ENCODE measurements around the gene NEB.

The NEB gene, protein sequence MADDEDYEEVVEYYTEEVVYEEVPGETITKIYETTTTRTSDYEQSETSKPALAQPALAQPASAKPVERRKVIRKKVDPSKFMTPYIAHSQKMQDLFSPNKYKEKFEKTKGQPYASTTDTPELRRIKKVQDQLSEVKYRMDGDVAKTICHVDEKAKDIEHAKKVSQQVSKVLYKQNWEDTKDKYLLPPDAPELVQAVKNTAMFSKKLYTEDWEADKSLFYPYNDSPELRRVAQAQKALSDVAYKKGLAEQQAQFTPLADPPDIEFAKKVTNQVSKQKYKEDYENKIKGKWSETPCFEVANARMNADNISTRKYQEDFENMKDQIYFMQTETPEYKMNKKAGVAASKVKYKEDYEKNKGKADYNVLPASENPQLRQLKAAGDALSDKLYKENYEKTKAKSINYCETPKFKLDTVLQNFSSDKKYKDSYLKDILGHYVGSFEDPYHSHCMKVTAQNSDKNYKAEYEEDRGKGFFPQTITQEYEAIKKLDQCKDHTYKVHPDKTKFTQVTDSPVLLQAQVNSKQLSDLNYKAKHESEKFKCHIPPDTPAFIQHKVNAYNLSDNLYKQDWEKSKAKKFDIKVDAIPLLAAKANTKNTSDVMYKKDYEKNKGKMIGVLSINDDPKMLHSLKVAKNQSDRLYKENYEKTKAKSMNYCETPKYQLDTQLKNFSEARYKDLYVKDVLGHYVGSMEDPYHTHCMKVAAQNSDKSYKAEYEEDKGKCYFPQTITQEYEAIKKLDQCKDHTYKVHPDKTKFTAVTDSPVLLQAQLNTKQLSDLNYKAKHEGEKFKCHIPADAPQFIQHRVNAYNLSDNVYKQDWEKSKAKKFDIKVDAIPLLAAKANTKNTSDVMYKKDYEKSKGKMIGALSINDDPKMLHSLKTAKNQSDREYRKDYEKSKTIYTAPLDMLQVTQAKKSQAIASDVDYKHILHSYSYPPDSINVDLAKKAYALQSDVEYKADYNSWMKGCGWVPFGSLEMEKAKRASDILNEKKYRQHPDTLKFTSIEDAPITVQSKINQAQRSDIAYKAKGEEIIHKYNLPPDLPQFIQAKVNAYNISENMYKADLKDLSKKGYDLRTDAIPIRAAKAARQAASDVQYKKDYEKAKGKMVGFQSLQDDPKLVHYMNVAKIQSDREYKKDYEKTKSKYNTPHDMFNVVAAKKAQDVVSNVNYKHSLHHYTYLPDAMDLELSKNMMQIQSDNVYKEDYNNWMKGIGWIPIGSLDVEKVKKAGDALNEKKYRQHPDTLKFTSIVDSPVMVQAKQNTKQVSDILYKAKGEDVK (N-terminal part only)

DNA sequence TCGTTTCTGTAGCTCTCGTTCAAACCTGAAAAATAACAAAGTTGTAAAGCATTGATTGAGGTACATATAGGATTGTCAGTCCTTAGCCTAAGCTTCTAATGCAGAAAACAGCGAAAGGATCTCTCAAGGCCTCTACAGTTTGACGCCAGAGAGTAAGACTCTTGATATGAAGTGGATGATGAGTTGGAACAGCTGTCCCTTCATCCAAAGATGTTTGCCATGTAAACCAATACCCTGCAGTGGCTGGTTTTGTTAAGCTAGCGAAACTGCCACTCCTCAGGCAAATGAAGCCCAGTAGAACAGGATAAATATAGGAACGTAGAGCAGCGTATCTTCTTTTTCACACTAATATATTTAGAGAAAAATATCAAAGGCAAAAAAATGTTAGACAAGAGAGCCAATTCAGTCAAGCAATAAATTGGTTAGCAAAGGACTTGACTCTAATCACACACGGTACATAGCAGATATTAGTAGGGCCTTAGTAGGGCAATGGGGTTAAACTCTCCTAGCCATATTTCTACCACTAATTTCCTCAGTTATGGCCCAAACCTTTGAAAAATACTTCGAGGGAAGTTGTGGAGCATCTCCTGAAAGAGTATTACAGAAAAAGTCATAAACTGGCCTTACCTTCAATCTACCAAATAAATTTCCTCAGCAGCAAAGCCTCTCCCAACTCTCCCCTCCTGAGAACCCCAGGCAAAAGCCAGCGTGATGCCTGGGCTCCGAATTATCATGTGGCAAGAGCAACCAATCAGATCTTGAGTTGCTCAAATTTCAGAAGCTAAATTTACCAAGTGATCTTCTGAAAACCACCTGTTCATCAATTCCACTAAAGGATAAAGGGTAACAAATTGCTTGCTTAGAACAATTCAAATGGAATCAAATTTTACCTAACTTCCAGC lies at the start of gene NEB:
Gene NEB, minus strand, starts transcription at position 706 of the 902 bp plus-strand sequence. CDS start 1,320 bp downstream, outside the sequence.
- DNase-seq: no peak

DNA sequence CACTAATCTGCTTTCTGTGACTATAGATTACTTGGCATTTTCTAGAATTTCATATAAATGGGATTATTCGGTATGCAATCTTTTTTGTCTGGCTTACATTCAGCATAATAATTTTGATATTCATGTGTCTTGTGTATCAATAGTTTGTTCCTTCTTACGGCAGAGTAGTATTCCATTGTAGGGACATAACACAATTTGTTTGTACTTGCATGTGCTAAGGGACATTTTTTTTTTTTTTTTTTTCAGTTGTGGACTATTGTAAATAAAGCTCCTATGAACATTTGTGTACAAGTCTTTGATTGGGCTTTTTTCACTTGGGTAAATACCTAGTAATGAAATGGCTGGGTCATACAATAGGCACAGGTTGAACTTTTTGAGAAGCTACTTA lies 48.9 kb upstream of the NEB start:
- DNase-seq: no peak

DNA sequence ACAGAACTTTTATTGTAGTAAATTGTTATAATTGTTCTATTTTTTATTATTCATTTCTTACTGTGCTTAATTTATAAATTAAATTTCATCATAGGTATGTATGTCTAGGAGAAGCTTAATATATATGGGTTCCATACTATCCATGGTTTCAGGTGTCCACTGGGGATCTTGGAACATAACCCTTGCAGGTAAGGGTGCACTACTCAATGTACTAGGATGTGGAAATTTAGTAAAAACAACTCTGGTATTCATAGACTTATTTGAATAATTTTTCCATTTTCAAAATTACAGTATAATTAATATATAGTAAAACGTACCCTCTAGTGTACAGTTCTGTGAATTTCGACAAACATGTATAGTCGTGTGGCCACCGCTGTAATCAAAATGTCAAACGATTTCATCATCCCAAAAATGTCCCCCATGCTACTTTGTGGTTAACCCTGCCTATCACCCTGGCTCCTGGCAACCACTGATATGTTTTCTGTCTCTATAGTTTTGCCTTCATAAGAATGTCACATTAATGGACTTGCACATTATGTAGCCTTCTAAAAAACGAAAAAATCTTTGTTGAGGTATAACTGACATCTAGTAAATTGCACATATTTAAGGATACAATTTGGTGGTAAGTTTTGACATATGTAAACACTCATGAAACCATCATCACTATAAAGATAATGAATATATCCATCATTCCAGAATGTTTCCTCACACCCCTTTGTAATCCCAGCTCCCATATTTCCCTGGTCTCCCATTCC lies 48.3 kb upstream of the NEB start:
- no peak for DNase-seq

DNA sequence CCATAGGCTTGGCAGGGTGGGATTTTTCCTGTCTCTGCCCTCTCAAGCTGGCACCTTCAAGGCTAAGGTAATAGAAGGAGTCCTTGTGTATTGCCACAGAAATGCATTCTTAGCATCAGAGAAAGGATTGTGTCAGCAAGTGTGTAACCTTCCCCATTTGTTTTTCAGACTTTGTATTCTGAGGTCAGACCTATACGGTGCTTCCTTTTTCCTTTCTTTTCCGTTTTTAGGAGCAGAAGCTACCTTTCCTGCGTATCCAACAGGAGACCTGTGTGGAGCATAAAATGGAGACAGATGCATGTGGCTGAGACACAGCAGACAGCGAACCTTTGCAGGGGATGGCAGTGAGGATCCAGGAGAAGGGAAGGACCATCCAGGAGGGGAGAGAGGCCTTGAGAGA lies 47.4 kb upstream of the NEB start:
- DNase-seq: no peak

DNA sequence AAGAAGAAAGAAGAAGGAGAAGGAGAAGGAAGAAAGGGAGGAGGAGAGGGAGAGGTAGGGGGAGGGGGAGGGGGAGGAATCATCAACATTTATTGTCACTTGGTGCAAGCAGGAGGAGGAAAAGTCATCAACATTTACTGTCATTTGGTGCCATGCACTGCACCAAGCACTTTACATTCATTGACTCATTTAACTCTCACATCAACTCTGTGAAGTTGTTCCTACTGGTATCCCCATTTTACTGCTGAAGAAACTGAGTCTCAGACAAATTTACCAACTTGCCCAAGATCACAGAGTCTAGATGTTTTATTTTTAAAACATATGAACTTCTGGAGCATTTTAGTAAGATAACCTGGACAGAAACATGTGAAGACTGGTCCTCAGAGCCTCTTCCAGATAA lies 46.7 kb upstream of the NEB start:
- DNase-seq: no peak

DNA sequence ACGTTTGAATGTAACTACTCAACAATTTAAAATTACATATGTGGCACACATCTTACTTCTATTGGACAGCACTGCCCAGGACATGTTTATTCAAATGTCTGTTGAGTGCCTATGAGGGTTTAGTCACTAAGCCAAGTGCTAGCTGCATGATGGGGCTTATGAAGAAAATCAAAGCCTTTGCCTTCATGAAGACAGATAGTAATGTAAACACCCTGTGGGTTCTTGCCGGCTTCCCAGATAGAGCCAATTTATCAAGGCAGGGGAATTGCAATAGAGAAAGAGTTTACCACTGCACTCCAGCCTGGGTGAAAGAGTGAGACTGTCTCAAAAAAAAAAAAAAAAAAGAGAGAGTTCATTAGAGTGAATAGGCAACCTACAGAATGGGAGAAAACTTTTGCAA lies 43.7 kb upstream of the NEB start:
- DNase-seq: no peak

DNA sequence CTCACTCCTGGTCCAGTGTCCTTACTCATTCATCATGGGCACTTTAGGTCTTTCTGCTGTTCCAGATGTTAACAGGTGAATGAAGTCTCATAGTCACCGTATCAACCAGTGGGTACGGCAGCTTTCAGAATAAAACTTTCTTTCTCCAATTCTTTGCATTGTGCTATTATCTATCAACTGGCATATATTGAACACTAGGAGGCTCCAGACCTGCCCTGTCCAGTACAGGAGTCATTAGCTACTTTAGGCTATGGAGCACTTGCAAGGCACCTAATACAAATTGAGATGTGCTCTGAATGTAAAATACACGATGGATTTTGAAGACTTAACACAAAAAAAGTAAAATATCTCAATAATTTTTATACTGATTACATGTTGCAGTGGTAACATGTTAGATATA lies 43.2 kb upstream of the NEB start:
- no peak for DNase-seq

DNA sequence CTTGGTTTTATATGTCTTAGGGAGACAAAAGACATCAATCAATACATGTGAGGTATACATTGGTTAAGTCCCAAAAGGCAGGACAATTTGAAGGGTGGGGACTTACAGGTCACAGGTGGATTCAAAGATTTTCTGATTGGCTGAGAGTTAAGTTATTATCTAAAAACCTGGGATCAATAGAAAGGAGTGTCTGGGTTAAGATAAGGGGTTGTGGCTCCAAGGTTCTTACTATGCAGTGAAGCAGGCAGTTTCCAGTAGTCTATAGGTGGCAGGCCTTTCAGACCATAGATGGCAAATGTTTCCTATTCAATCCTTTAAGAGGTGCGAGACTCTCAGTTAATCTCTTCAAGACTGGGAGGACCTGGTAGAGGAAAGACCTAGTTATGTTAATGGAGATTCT lies 42.1 kb upstream of the NEB start:
- no peak for DNase-seq

DNA sequence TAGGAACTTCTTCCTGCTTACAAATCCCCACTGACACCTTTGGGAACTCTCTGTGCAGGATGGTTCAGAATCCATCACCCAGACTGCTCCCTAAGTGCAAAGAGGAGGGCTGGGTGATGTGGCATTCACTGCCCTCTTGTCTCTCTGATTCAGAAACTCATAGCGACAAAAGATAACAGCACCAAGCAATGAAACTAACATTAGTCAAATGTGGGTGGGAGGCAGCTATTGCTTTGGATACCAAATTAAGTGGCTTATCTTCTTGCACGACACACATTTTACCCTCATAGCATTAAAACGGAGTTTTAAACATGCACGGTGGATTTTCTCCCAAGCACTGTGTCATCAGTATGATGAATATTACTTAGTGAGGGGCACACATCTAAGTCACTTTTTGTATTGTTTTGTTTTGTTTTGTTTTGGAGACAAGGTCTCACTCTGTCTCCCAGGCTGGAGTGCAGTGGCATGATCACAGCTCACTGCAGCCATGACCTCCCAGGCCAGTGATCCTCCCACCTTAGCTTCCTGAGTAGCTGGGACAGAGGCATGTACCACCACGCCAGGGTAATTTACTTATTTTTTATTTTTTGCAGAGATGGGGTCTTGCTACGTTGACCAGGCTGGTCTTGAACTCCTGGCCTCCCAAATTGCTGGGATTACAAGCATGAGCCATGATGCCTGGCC lies 40.9 kb upstream of the NEB start:
- DNase-seq: no peak

DNA sequence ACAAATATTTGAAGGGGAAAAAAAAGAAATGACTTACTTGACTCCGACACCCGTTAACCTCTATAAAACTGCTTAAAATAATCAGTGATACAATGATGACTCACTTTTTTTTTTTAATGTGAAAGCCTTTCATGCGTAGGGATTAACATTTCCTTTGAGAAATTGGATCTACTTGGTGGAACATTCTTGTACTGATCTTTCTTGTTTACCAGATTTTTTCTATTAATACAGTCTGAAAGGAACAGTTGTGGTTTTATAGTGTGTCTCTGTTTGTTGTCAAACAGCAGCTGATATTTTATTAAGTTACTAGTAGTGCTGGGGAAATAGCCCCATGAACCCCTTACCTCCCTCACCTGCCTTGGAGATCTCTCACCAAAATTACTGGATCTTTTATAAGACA lies 40.2 kb upstream of the NEB start:
- DNase-seq: no peak

DNA sequence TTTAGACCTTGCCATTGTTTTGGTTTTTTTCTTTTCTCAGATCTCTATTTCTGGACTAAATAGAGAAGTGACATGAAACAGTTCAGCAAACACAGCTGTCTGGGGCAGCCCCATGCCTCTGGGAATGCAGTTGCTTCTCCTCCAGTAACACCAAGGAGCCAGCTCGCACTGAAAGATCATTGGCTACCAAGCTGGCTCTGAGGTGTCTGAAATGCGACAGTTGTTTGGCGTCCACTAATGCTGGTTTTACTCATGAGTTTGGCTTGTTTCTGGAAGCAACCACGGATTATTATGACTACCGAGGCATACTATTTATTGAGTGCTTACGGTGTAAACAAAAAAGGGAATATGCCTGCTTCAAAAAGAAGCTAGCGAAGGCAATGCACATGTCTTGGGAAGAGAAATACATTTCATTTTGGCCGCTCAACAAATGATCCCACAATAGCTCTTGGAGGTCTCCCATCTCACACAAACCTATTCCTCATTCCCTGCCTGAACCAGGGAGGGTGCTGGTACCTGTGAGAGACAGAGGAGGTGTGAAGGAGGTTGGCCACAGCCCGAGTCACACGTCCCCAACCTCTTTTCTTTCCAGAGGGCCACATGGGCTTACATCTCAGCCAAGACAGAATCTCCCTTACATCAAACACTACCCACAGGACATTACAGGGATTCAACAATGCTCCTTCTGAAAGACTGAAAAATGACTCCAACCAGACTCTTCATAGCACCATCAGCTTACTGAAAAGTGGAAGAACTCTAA lies 37.5 kb upstream of the NEB start:
- no peak for DNase-seq

DNA sequence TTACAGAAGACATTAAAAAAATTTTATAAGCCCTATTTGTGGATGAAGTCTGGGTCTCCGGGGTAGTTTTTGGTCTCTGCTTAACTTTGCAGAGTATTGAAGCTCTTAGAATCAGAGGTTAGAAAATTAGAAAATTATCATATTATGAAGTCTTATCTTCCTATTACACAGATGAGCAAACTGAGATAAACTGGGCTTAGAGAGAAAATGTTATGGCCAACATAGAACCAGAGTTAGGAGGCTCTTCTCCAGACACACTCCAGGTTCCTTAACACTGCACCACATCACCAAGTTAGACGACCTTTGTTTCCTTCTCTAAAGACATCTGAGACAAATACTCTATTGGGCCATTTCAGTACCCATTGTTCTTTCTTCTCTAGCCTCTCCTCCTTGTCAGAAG lies 36.7 kb upstream of the NEB start:
- no peak for DNase-seq

DNA sequence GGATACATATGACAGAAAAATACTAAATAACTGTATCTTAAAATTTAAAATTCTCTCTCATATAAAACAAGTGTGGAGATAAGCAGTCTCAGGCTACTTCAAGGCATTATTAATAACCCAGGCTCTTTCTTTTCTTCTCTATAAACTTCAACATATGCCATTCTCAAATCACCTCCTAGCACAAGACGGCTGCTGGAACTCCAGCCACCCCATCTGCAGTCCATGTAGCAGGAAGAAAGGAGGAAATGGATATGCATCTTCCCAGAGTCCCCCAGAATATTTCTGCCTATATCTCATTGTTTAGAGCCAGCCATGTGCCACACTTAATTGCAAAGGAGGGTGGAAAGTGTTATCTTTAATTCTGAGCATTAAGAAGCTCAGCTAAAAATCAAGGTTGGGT lies 35.3 kb upstream of the NEB start:
- no peak for DNase-seq

DNA sequence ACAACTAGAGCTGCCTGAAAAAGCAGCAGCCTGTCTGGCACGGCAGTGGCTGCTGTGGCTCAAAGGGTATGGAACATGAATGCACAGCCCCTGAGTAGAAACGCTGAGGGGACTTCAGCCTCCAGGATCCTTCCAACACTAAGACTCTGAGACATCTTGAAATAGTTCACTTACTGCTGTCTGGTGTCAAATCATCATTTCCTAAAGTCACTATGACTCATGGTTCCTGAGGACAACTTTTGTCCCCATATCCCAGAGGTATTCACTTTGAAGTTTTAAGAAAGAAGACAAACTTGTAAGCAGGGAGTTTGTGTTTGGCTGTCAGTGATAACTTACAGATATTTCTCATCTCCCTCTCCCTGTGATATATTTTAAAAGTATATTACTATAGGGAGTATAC lies 33.3 kb upstream of the NEB start:
- DNase-seq: no peak

DNA sequence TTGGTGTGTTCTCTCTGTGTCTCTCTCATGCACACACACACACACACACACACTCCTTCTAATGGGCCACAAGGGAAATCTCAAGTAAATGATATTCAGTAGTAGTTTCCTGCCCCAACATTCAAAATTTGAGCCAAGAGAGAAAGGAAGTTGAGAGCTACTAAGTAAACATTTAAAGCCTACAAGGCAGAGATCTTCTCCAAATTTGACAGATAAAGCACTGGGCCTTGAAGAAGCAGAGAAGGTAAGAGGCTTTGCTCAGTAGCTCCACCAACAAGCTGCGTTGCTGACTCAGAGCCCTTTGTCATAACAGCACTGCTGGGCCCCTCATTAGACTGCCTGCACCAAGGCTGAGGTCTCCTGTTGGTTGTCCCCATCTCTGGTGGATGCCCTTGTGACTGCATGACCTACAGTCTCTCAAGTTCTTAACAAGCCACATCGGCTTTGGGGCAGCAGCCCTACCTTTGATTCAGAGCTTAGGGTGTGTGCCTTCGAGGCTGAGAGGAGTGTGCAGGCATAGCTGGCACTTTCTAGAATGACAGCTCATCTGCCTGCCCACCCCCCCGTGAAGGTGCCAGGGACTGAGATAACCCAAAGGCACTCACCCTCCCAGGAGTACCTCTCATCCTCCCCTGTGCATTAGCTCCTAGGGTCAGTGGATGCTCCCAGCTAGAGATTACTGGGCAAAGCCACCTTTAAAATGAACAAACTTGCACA lies 32.3 kb upstream of the NEB start:
- no peak for DNase-seq

DNA sequence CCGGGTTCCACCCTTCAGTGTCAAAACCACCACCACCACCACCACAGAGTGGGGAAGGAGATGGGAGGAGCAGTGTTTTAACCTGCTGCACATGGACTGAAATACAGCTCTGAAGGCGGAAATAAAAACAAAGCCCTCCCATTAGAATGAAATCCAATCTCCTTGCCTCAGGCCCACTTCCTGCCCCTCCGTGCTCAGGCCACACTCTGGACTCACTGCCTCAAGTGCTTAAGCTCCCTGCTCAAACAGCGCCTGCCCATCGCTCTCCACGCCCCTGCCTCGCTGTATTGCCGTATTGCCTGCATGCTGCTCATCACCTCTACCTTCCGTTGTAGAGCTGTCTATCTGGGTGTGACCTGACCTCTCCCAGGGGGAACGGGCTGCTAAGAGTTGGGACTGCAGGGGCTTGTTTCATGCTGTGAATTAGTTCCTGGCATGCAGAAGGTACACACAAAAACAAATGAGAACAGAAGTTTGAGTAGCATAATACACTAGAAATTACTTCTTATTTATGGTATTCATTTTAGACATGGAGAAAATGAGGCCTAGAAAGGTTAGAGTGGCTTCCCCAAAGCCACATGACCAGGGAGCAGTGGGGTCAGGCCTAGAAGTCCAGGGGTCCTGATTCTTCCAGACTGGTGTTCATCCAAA lies 31.6 kb upstream of the NEB start:
- DNase-seq: no peak

DNA sequence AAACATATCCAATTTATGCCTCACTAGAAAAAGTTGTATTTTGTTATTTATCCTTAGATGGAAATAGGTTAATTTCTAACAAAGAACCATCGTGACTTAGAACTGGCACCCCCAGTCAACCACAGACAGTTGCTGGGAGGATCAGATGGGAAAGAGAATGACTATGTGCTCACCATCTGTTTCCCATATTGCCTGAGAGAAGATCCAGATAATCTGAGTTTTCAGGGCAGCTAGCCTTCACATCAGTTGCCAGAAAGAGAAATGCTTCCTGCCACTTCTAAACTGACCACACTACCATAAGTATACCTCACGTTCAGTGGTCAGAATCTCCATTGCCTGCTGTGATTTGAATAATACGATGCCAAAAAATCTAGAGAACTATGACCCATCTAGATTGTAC lies 28.4 kb upstream of the NEB start:
- DNase-seq: no peak

DNA sequence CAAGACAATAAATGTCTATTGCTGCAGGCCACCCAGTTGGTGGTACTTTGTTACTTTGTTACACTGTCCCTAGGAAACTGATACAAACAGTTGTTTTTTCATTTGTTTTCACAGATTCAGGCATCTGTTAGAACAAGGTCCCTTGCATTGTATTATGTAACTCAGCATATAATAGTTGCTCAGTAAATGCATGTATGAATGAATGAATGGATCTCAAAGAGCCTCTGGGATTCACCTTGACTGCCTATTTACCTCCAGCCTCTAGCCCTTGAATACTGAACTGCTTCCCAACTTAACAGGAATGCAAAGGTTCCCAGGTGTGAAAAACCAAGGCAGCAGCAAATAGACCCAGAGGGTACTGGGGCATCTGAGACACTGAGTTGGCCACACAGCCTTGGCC lies 27.4 kb upstream of the NEB start:
- no peak for DNase-seq

DNA sequence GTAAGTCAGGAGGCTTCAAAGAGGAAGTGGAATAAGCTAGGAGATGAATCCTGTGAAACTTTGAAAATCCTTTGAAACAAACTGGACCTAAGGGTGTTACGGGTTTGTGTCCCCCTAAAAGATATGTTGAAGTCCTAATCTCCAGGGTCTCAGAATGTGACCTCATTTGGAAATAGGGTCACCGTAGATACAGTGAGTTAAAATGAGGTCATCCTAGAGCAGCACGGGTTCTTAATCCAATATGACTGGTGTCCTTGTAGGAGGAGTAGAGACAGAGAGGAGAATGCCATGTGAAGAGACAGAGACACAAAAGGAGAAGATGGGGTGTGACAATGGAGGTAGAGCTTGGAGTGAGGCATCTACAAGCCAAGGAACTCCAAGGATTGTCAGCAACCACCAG lies 26.9 kb upstream of the NEB start:
- DNase-seq: no peak

Measured in activated T-cell treated with anti-CD3 and anti-CD28 coated beads, Interleukin-2, amount 50 U/mL, for 1 hour (primary cell).